IPS-18a (cell line): Measurements from ENCODE around the gene TXNDC8.
"Not testable (repeated sequence)": the region's sequence is repeated elsewhere in the genome, so short reads cannot be mapped to it uniquely, and the experiment has no call there.

Experiments
- H3K27ac ChIP-seq: one replicate; pipeline ENCODE4 v1.5.1; 2013; ENCODE audit warnings: low read length
- H3K27me3 ChIP-seq: one replicate; pipeline ENCODE4 v1.6.1; 2013; ENCODE audit warnings: mild to moderate bottlenecking, low read length; ENCODE audit not compliant: control insufficient read depth, insufficient read depth
- H3K36me3 ChIP-seq: one replicate; pipeline ENCODE4 v1.6.1; 2013; ENCODE audit warnings: low read depth, low read length; ENCODE audit not compliant: control insufficient read depth
- H3K4me1 ChIP-seq: one replicate; pipeline ENCODE4 v1.6.1; 2013; ENCODE audit warnings: low read depth, low read length; ENCODE audit not compliant: control insufficient read depth
- H3K4me3 ChIP-seq: one replicate; pipeline ENCODE4 v1.5.1; 2013; ENCODE audit warnings: low read length
- H3K9ac ChIP-seq: one replicate; pipeline ENCODE4 v1.6.1; 2013; ENCODE audit warnings: mild to moderate bottlenecking, low read length, moderate library complexity
- H3K9me3 ChIP-seq: one replicate; pipeline ENCODE4 v1.6.1; 2013; ENCODE audit warnings: low read depth, low read length; ENCODE audit not compliant: control insufficient read depth

Gene TXNDC8

DNA sequence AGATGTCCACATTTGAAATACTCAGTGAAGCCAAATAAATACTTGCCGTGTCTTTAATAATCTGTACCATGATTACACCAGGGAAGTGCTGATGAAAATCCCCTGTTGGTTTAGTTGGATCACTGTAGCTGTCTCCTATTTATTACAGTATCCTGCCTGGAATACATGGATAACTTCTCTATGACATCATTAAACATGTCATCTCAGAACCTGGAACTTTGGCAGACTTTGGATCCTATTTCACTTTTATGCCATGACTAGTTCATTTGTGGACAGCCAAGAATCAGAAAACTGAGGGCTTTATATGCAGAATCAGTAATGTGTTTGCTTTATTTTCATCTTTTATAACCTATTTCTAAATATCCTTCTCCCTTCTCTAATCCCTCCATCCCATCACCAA, at the start of gene TXNDC8:
TSS of gene TXNDC8 (minus strand) at position 137 of the 400 bp plus-strand sequence.
- no peaks in the 10 kb centered on the region for H3K4me1 ChIP-seq
- H3K4me3 ChIP-seq = no peak within 1 kb of the TSS
- H3K9ac ChIP-seq = no peak within 1 kb of the TSS
- H3K27me3 ChIP-seq = no peaks in the 10 kb centered on the region
- no peak within 1 kb of the TSS for H3K27ac ChIP-seq
- no peaks in the 10 kb centered on the region for H3K9me3 ChIP-seq
- no peaks in the 10 kb centered on the region for H3K36me3 ChIP-seq

GRCh38 chr9:110383491-110383890, 45.8 kb upstream of the TXNDC8 start:
- no peaks in the 10 kb centered on the region for H3K9me3 ChIP-seq
- no peak overlapping the region for H3K27ac ChIP-seq
- no peak overlapping the region for H3K9ac ChIP-seq
- no peaks in the 10 kb centered on the region for H3K27me3 ChIP-seq
- H3K36me3 ChIP-seq = no peaks in the 10 kb centered on the region
- H3K4me3 ChIP-seq = no peak overlapping the region
- no peaks in the 10 kb centered on the region for H3K4me1 ChIP-seq

DNA sequence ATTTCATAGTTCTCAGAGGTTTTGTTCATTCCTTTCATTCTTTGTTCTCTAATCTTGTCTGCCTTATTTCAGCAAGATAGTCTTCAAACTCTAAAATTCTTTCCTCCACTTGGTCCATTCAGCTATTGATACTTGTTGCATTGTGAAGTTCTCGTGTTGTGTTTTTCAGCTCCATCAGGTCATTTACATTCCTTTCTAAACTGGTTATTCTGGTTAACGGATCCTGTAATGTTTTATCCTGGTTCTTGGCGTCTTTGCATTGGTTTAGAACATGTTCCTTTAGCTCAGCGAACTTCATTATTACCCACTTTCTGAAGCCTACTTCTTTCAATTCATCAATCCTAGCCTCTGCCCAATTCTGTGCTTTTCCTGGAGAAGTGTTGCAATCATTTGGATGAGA, 45.1 kb upstream of the TXNDC8 start:
- H3K36me3 ChIP-seq = no peaks in the 10 kb centered on the region
- no peaks in the 10 kb centered on the region for H3K9me3 ChIP-seq
- no peak overlapping the region for H3K4me3 ChIP-seq
- H3K4me1 ChIP-seq = no peaks in the 10 kb centered on the region
- no peak overlapping the region for H3K9ac ChIP-seq
- H3K27ac ChIP-seq = no peak overlapping the region
- H3K27me3 ChIP-seq = no peaks in the 10 kb centered on the region

DNA sequence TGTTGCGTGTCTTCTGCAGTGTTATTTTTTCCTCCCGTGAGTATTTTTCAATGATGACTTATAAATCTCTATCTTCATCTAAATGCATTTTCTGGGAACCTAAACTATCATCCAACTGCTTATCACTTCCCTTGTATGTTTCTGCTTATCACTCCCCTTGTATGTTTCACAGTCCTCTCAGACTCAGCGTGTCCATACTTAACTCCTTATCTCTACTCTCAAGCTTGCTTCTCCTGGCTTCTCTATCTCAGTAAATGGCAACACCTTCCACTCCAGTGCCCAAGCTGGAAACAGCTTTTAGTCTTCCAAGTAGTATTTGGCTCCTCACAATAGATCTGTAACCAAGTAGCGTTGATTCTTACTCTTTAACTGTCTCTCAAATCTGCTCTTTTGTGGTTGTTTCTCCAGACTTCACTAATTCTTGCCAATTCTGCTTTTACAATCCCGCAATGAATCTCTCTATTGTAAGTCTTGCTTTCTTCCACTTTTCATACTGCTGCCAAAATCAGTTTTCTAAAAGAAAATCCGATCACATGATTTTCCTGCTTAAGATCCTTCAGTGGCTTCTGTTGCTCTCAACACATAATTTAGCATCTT, 33.8 kb upstream of the TXNDC8 start:
- Histone ChIP-seq H3K4me3 (no peak overlapping the region), H3K36me3 (no peaks in the 10 kb centered on the region), H3K9me3 (no peaks in the 10 kb centered on the region), H3K27me3 (no peaks in the 10 kb centered on the region), H3K27ac (no peak overlapping the region), H3K9ac (no peak overlapping the region), H3K4me1 (no peaks in the 10 kb centered on the region)

GRCh38 chr9:110370315-110370714, 32.7 kb upstream of the TXNDC8 start:
- no peaks in the 10 kb centered on the region for H3K36me3 ChIP-seq
- H3K9ac ChIP-seq = no peak overlapping the region
- H3K27ac ChIP-seq = no peak overlapping the region
- H3K4me1 ChIP-seq = no peaks in the 10 kb centered on the region
- H3K27me3 ChIP-seq = no peaks in the 10 kb centered on the region
- H3K4me3 ChIP-seq = no peak overlapping the region
- no peaks in the 10 kb centered on the region for H3K9me3 ChIP-seq

GRCh38 chr9:110364451-110364850, 26.8 kb upstream of the TXNDC8 start:
- no peak overlapping the region for H3K4me3 ChIP-seq
- H3K36me3 ChIP-seq = no peaks in the 10 kb centered on the region
- H3K4me1 ChIP-seq = no peaks in the 10 kb centered on the region

DNA sequence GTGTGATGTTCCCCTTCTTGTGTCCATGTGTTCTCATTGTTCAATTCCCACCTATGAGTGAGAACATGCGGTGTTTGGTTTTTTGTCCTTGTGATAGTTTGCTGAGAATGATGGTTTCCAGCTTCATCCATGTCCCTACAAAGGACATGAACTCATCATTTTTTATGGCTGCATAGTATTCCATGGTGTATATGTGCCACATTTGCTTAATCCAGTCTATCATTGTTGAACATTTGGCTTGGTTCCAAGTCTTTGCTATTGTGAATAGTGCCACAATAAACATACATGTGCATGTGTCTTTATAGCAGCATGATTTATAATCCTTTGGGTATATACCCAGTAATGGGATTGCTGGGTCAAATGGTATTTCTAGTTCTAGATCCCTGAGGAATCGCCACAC, 21.3 kb upstream of the TXNDC8 start:
- not testable (repeated sequence) for H3K4me3 ChIP-seq, H3K4me1 ChIP-seq, H3K9ac ChIP-seq

More at GRCh38 chr9:110364451-110364850, 26.8 kb upstream of the TXNDC8 start:
- H3K27ac ChIP-seq = no peak overlapping the region
- H3K9ac ChIP-seq = no peak overlapping the region
- no peaks in the 10 kb centered on the region for H3K27me3 ChIP-seq
- no peaks in the 10 kb centered on the region for H3K9me3 ChIP-seq

GRCh38 chr9:110357505-110357904, 19.8 kb upstream of the TXNDC8 start:
- Histone ChIP-seq H3K36me3 (no peaks in the 10 kb centered on the region), H3K4me3 (no peak overlapping the region), H3K27ac (no peak overlapping the region), H3K9ac (no peak overlapping the region), H3K4me1 (no peaks in the 10 kb centered on the region), H3K27me3 (no peaks in the 10 kb centered on the region), H3K9me3 (no peaks in the 10 kb centered on the region)

More for the DNA sequence above, 21.3 kb upstream of the TXNDC8 start:
- not testable (repeated sequence) for H3K36me3 ChIP-seq, H3K27ac ChIP-seq, H3K27me3 ChIP-seq, H3K9me3 ChIP-seq

- Histone ChIP-seq H3K4me1 (no peaks in the 10 kb centered on the region), H3K4me3 (no peak overlapping the region), H3K9me3 (no peaks in the 10 kb centered on the region), H3K27me3 (no peaks in the 10 kb centered on the region), H3K9ac (no peak overlapping the region), H3K36me3 (no peaks in the 10 kb centered on the region), H3K27ac (no peak overlapping the region)
Observed at GRCh38 chr9:110356639-110357395, 19.2 kb upstream of the TXNDC8 start.

GRCh38 chr9:110355911-110356310, 18.2 kb upstream of the TXNDC8 start:
- Histone ChIP-seq H3K9ac (no peak overlapping the region), H3K27ac (no peak overlapping the region), H3K9me3 (no peaks in the 10 kb centered on the region), H3K36me3 (no peaks in the 10 kb centered on the region), H3K4me3 (no peak overlapping the region), H3K4me1 (no peaks in the 10 kb centered on the region), H3K27me3 (no peaks in the 10 kb centered on the region)

- Histone ChIP-seq H3K4me3 (no peak overlapping the region), H3K9me3 (no peaks in the 10 kb centered on the region), H3K27me3 (no peaks in the 10 kb centered on the region), H3K9ac (no peak overlapping the region), H3K36me3 (no peaks in the 10 kb centered on the region), H3K27ac (no peak overlapping the region), H3K4me1 (no peaks in the 10 kb centered on the region)
Observed at GRCh38 chr9:110351009-110351467, 13.4 kb upstream of the TXNDC8 start.

- no peaks in the 10 kb centered on the region for H3K4me1 ChIP-seq
- H3K9me3 ChIP-seq = no peaks in the 10 kb centered on the region
- H3K27ac ChIP-seq = no peak overlapping the region
- H3K4me3 ChIP-seq = no peak overlapping the region
- H3K27me3 ChIP-seq = no peaks in the 10 kb centered on the region
- no peaks in the 10 kb centered on the region for H3K36me3 ChIP-seq
- no peak overlapping the region for H3K9ac ChIP-seq
Observed at GRCh38 chr9:110346325-110346724, 8.7 kb upstream of the TXNDC8 start.
